Heart left ventricle (tissue), 13 donors: ENCODE results near the gene TYMP.

Experiments
- CTCF ChIP-seq, 12 donors: fragments of 200-600 bp; sonication (generic) in 4 of 12; IDR thresholded peaks; one replicate each; pipeline versions ENCODE4 v1.5.0 to v1.8.0; 2018 to 2022; ENCODE audit warnings: antibody characterized with exemption in 12 of 12, mild to moderate bottlenecking in 5 of 12
- POLR2A ChIP-seq, 2 donors: fragments of 450-650 bp; IDR thresholded peaks; one replicate each; pipeline ENCODE4 v1.6.1; 2017; ENCODE audit warnings: antibody characterized with exemption in 2 of 2, mild to moderate bottlenecking in 2 of 2, moderate library complexity in 2 of 2
- donor health status: ischemic (EF 13 %, LVEDD 7.1; RV severe dilation, severe dysfunction).
- donor health status: DM: no; HTN: yes; CAD: no.
- donor health status: DM: no; HTN: no; CAD: no.
- donor health status: ischemic (EF 25% LVEDD 6.9; RV normal size, moderate dysfunction).
- donor health status: ischemic (EF 25% LVEDD 5.7; RV mildly dilated, moderate dysfunction).
- donor health status: ischemic (EF 35%, LVEDD 5.7; RV mildly dilated, moderate dysfunction).
- donor health status: nonischemic (EF 11% LVEDD 7.7; RV severe dilation, severe dysfunction).
- donor health status: DM: yes; HTN: yes; CAD: no.
- donor health status: PGD.
- donor health status: ischemic (EF 29% LVEDD 5.4; RV normal size, mild dysfunction).
- donor health status: nonischemic (EF 23%, LVEDD 6.1; RV moderate dilation, normal function).

GRCh38 chr22:50523458-50523805 lies 6.4 kb downstream of the TYMP start:
- TF ChIP-seq CTCF (IDR thresholded peaks at IDR 0.05) (no peak), POLR2A (IDR thresholded peaks at IDR 0.05) (no peak)
